ENCODE measurements around the gene AOAH. TPM values are rescaled to one million over a fixed set of nuclear protein-coding genes. Genes with fewer than 3 reads are reported as not detected.

AOAH gene
- total RNA-seq, 4 donors from 2014 or later, result 0.69 to 3.2 (median 2.2) TPM

DNA sequence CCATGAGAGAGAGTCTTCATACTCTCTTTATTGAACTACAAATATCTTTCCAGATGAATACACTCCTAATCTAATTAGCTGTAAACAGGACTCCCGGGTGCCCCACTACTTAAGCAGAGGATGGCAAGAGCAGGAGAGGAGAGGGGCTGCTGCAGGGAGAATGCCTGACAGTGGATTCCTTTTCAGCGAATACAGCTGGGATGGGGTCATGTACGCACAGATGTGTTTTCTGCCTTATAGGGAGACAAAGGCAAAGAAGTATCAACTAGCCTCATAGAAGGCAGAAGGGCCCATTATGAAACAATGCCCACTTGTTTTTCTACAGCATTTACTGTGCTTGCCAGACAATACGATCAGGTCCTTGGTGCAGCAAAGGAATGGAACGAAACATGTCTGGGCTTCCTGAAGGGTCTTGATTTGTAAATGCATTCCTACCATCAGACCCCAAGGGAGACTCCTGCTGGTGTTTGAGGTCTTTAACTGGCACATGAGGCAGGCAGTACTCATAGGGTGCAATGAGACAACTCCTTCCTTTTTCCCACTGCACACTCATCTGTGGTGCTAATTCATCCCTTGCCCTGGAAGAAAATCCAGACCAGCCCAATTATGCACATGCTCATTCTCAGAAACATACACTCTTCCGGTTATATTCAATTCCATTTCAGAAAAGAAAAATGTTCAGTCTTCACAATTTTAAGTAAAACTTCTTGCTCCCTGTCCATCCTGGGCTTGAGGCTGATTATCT lies 117.1 kb downstream of the AOAH start:
- 72 to 74% methylated on average over 6 of the region's 6 CpGs for WGBS, 2 donors
- H3K4me3 ChIP-seq (ENCODE audit: low read depth, poor library complexity, severe bottlenecking), result no peak overlapping the region
- no peak for DNase-seq (ENCODE audit: low spot score in 2 of 2)
- intact Hi-C loops (cut with DNase I; ENCODE audit: low total_unique reads), result no loop called here
- TF ChIP-seq POLR2A (IDR thresholded peaks at IDR 0.05) (no peak), CTCF (IDR thresholded peaks at IDR 0.05) (no peak)

DNA sequence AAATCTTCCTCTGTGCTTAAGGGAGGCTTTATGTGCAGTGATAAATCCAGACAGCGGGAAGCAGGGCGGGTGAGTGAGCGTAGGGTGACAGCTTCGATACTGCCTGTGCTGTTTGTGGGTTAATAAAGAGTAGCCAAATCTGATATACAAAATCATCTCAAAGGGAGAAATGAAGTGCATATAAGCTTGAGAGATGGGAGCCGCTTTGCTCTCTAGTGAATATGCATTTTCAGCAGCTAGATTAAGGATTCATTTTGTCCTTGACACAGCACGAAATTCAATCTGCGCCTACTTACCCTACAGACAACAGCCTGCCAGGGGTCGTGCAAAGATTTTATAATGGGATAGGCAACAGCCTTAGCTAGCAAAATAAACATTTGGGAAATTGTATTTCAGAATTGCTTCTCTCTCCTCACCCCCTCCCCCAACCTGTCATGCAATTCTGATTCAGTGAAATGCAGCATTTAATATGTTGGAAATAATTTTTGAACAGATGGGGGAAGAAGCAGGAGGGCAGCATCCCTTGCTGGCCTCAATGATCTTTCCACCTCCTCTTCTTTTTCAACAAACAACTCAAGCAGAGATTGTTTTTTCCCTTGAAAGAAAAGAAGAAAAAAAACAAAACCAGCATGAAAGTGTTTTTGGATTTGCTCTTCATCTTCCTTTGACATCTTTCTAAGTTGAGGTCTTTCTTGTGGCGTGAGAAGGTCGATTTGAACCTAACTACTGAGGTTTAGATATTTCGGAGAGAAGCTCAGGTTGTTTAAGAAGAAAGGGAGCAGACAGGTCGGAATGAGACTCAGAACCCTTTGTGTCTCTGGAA lies 117.9 kb downstream of the AOAH start:
- TF ChIP-seq POLR2A (IDR thresholded peaks at IDR 0.05) (no peak), CTCF (IDR thresholded peaks at IDR 0.05) (no peak)
- 79 to 83% methylated on average over 12 of the region's 12 CpGs for WGBS, 2 donors
- intact Hi-C loops (cut with DNase I; ENCODE audit: low total_unique reads), result no loop called here
- no peak for DNase-seq (ENCODE audit: low spot score in 2 of 2)
- no peak overlapping the region for H3K4me3 ChIP-seq (ENCODE audit: low read depth, poor library complexity, severe bottlenecking)

- no peak overlapping the region for H3K4me3 ChIP-seq (ENCODE audit: low read depth, poor library complexity, severe bottlenecking)
- TF ChIP-seq POLR2A (IDR thresholded peaks at IDR 0.05) (no peak), CTCF (IDR thresholded peaks at IDR 0.05) (no peak)
Observed at GRCh38 chr7:36605261-36606051, 118.8 kb downstream of the AOAH start.

DNA sequence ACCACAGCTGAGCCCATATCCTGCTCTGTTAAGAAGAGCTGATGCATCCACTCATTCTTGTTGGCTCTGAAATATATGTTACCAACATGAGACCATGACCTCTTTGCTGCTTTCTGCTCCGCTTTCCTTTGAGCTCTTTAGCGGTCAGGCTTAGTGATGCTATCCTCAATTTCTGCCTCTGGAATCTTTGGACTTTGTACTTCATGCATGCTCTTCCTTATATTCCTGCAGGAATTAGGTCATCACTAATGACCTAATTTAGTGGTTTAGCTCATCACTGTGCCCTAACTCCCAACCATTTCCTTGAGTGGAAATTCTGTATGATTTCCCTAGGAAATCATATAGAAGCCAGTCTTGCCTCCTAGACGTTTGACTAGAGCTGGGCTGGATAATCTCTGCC lies 119.5 kb downstream of the AOAH start:
- no peak overlapping the region for H3K4me3 ChIP-seq (ENCODE audit: low read depth, poor library complexity, severe bottlenecking)
- DNase-seq (ENCODE audit: low spot score in 2 of 2), result no peak
- TF ChIP-seq POLR2A (IDR thresholded peaks at IDR 0.05), result no peak
- no peak for TF ChIP-seq CTCF (IDR thresholded peaks at IDR 0.05)
- intact Hi-C loops (cut with DNase I; ENCODE audit: low total_unique reads), result no loop called here
- 72 to 75% methylated on average over 3 of the region's 3 CpGs for WGBS, 2 donors

More at GRCh38 chr7:36605261-36606051, 118.8 kb downstream of the AOAH start:
- intact Hi-C loops (cut with DNase I; ENCODE audit: low total_unique reads), result no loop called here
- WGBS, 2 donors, result 60 to 69% methylated on average over 7 of the region's 7 CpGs
- DNase-seq (ENCODE audit: low spot score in 2 of 2), result no peak

DNA sequence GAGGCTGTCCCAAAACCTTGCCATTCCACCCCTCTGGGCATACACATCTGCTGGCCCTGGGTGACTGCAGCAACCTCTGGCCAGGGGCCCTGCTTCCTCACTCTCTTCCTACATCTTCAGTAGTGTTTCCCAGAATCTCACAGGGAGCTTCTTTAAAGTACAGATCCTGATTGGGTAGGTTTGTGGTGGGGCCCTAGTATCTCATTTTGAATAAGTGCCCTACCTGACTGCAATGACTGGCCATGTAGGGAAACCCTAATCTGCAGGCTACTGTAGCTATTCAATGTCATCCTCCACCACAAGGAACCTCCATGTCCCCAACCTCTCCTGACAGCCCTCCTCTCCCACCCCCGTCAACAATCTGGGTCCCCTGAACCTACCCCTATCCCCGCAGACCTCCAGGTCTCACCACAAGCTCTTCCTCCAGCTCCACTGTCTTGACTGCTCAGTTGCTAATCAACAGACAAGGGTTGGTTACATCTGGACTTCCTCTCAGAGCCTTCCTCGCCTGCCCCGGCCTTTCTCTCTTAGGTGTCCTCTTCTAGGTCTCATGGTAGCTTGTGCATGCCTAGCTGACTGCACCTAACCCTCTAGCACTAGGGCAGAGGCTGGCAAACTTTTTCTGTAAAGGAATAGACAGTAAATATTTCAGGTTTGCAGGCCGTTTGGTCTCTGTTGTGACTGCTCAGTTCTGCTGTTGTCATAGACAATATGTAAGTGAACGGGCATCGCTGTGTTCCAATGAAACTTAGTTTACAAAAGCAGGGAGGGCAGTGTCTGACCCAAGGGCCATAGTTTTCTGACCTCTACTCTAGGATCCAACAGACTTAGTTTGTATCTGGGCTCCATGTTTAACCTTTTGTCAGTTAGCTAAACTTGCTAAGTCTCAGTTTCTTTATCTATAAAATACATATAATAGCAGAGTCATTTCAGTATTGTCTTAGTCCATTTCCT lies 121.1 kb downstream of the AOAH start:
- H3K4me3 ChIP-seq (ENCODE audit: low read depth, poor library complexity, severe bottlenecking), result no peak overlapping the region
- 85 to 95% methylated on average over 7 of the region's 7 CpGs for WGBS, 2 donors
- intact Hi-C loops (cut with DNase I; ENCODE audit: low total_unique reads), result no loop called here
- no peak for TF ChIP-seq POLR2A (IDR thresholded peaks at IDR 0.05)
- TF ChIP-seq CTCF (IDR thresholded peaks at IDR 0.05), result no peak
- DNase-seq (ENCODE audit: low spot score in 2 of 2), result no peak
